Glomerular visceral epithelial cell (primary cell): ENCODE data around the gene CD247.

ENCODE experiments used
- DNase-seq: peaks from one replicate; pipeline ENCODE4 v3.0.0-alpha.2; 2016; ENCODE audit errors: extremely low spot score

CD247 gene

GRCh38 chr1:167439301-167439988, 78.9 kb downstream of the CD247 start:
- DNase-seq, result peak; percentile 49

GRCh38 chr1:167438171-167439138, 79.9 kb downstream of the CD247 start:
- DNase-seq, result no peak

- DNase-seq, result no peak
These were observed 82.8 kb downstream of the CD247 start for GRCh38 chr1:167435484-167435883.

GRCh38 chr1:167434306-167434705, 84.0 kb downstream of the CD247 start:
- DNase-seq, result no peak

- no peak for DNase-seq
These were observed 84.4 kb downstream of the CD247 start for GRCh38 chr1:167433884-167434283.

- no peak for DNase-seq
These were observed 85.5 kb downstream of the CD247 start for GRCh38 chr1:167432780-167433179.

GRCh38 chr1:167431909-167432650, 86.2 kb downstream of the CD247 start:
- DNase-seq, result no peak

GRCh38 chr1:167431261-167431908, 86.9 kb downstream of the CD247 start:
- no peak for DNase-seq

GRCh38 chr1:167430849-167431242, 87.5 kb downstream of the CD247 start:
- DNase-seq, result no peak

- no peak for DNase-seq
These were observed 88.0 kb downstream of the CD247 start for GRCh38 chr1:167430134-167430848.

- no peak for DNase-seq
These were observed 88.7 kb downstream of the CD247 start for GRCh38 chr1:167429612-167430011.

- no peak for DNase-seq
These were observed 89.9 kb downstream of the CD247 start for GRCh38 chr1:167428395-167428794.

- no peak for DNase-seq
These were observed 90.5 kb downstream of the CD247 start for GRCh38 chr1:167427848-167428247.

GRCh38 chr1:167426716-167427115, 91.6 kb downstream of the CD247 start:
- no peak for DNase-seq

GRCh38 chr1:167425482-167425881, 92.8 kb downstream of the CD247 start:
- DNase-seq, result no peak

- DNase-seq, result no peak
These were observed 94.4 kb downstream of the CD247 start for GRCh38 chr1:167423684-167424619.

GRCh38 chr1:167420510-167420909, 97.8 kb downstream of the CD247 start:
- DNase-seq, result no peak

- no peak for DNase-seq
These were observed 99.1 kb downstream of the CD247 start for GRCh38 chr1:167419245-167419644.

- no peak for DNase-seq
These were observed 99.9 kb downstream of the CD247 start for GRCh38 chr1:167418391-167418790.

GRCh38 chr1:167416506-167416905, 101.8 kb downstream of the CD247 start:
- DNase-seq, result no peak
